ENCODE measurements around the gene KCNQ1.

KCNQ1 gene

DNA sequence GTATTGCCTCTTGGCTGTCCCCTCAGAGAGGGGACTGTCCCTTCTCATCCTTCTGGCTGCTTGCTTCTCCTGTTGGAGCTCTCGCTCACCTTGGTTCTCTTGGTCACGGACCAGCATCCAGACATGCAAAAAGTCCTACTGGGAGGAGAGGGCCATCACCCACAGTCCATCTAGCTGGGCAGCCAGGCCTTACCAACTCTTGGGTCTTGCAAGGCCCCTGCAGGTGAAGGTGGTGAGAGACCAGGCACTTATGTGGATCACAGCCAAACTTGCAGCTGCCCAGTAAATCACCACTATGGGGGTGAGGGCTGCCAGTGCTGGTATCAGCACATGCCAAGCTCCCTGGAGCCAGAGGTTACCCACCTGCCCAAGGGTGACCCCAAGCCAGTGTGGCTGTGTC is 218.7 kb downstream of the KCNQ1 start:
- Histone ChIP-seq H4K20me1 (ENCODE audit: insufficient read depth, low read length, poor library complexity, severe bottlenecking) (no peaks in the 10 kb centered on the region), H3K4me2 (ENCODE audit: low read depth, low read length, poor library complexity, severe bottlenecking) (no peak overlapping the region), H3K79me2 (ENCODE audit: insufficient read depth, low read length) (peaks cover 5% of the 10 kb centered on the region; the same call in 1 of the 2 replicates), H3K9me3 (ENCODE audit: insufficient read depth, low read depth, low read length) (peaks cover 23% of the 10 kb centered on the region), H2AFZ (ENCODE audit: low read length) (no peak overlapping the region), H3K27me3 (ENCODE audit: insufficient read depth, low read length, poor library complexity, severe bottlenecking) (no peaks in the 10 kb centered on the region), H3K9me2 (replicated peaks; ENCODE audit: low read depth, low read length) (no peaks in the 10 kb centered on the region), H3K4me3 (ENCODE audit: low read length, poor library complexity, severe bottlenecking) (no peak overlapping the region), H3K36me3 (ENCODE audit: insufficient read depth, low read length) (peaks cover 5% of the 10 kb centered on the region; the same call in 1 of the 2 replicates), H3K4me1 (ENCODE audit: insufficient read depth, low read length, poor library complexity, severe bottlenecking) (peaks cover 11% of the 10 kb centered on the region), H3F3A (ENCODE audit: low read depth) (no peaks in the 10 kb centered on the region), H3K9ac (ENCODE audit: low read depth, low read length, poor library complexity, severe bottlenecking) (no peak overlapping the region)
- TF ChIP-seq, protein P1, sequence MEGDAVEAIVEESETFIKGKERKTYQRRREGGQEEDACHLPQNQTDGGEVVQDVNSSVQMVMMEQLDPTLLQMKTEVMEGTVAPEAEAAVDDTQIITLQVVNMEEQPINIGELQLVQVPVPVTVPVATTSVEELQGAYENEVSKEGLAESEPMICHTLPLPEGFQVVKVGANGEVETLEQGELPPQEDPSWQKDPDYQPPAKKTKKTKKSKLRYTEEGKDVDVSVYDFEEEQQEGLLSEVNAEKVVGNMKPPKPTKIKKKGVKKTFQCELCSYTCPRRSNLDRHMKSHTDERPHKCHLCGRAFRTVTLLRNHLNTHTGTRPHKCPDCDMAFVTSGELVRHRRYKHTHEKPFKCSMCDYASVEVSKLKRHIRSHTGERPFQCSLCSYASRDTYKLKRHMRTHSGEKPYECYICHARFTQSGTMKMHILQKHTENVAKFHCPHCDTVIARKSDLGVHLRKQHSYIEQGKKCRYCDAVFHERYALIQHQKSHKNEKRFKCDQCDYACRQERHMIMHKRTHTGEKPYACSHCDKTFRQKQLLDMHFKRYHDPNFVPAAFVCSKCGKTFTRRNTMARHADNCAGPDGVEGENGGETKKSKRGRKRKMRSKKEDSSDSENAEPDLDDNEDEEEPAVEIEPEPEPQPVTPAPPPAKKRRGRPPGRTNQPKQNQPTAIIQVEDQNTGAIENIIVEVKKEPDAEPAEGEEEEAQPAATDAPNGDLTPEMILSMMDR (conservative IDR thresholded peaks at IDR 0.05; ENCODE audit: low read length): no peak

DNA sequence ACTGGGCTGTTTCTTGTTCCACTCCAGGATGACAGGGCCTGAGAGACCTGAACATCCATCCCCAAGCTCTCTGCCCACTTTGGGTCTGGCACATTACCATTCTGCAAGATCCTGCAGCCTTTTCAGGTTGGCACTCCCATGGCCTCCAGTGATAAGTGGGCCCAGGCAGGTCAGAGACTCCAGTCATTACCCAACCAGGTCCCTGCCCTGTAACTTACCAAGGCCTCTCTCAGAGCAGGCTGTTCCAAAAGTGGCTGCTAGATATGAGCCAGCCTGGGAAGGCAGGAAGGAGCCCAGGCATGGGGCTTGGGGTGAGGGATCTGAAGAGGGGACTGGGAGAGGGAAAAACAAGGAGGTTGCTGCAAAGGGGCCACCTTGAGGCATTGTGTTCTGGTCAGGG is 219.1 kb downstream of the KCNQ1 start:
- Histone ChIP-seq H2AFZ (ENCODE audit: low read length) (no peak overlapping the region), H3K4me2 (ENCODE audit: low read depth, low read length, poor library complexity, severe bottlenecking) (no peak overlapping the region), H3K9ac (ENCODE audit: low read depth, low read length, poor library complexity, severe bottlenecking) (no peak overlapping the region), H3F3A (ENCODE audit: low read depth) (no peaks in the 10 kb centered on the region), H3K4me1 (ENCODE audit: insufficient read depth, low read length, poor library complexity, severe bottlenecking) (peaks cover 15% of the 10 kb centered on the region), H3K9me3 (ENCODE audit: insufficient read depth, low read depth, low read length) (peaks cover 23% of the 10 kb centered on the region), H3K79me2 (ENCODE audit: insufficient read depth, low read length) (peaks cover 5% of the 10 kb centered on the region; the same call in 1 of the 2 replicates), H3K27me3 (ENCODE audit: insufficient read depth, low read length, poor library complexity, severe bottlenecking) (no peaks in the 10 kb centered on the region), H3K36me3 (ENCODE audit: insufficient read depth, low read length) (peaks cover 5% of the 10 kb centered on the region; the same call in 1 of the 2 replicates), H3K4me3 (ENCODE audit: low read length, poor library complexity, severe bottlenecking) (no peak overlapping the region), H3K9me2 (replicated peaks; ENCODE audit: low read depth, low read length) (no peaks in the 10 kb centered on the region), H4K20me1 (ENCODE audit: insufficient read depth, low read length, poor library complexity, severe bottlenecking) (no peaks in the 10 kb centered on the region)
- TF ChIP-seq EZH2phosphoT487 (IDR thresholded peaks at IDR 0.05; ENCODE audit: borderline replicate concordance): no peak
- TF ChIP-seq, protein P1 (conservative IDR thresholded peaks at IDR 0.05; ENCODE audit: low read length): no peak

DNA sequence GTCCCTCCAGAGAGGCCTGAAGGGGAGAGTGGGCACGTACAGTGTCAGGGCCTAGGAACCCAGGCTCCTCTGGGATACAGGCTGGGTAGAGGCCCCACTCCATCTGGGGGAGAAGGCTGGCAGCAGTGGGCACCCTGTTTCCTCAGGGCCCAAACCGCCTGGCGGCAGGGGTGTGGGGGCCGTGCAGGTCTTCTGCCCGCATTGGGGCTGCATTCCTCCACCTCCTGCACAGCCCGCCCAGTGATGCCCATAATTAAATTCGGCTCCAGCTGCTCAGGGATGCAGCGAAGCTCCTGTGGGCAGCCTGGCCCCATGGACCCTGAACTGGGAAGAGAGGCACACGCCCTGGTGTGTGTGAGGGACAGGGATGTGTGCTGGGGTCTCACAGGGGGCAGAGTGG is 219.6 kb downstream of the KCNQ1 start:
- Histone ChIP-seq H3K9me3 (ENCODE audit: insufficient read depth, low read depth, low read length) (peaks cover 19% of the 10 kb centered on the region), H3K36me3 (ENCODE audit: insufficient read depth, low read length) (peaks cover 5% of the 10 kb centered on the region; the same call in 1 of the 2 replicates), H3K27me3 (ENCODE audit: insufficient read depth, low read length, poor library complexity, severe bottlenecking) (no peaks in the 10 kb centered on the region), H3F3A (ENCODE audit: low read depth) (no peaks in the 10 kb centered on the region), H3K79me2 (ENCODE audit: insufficient read depth, low read length) (peaks cover 5% of the 10 kb centered on the region; the same call in 1 of the 2 replicates), H3K9me2 (replicated peaks; ENCODE audit: low read depth, low read length) (no peaks in the 10 kb centered on the region), H3K4me2 (ENCODE audit: low read depth, low read length, poor library complexity, severe bottlenecking) (no peak overlapping the region), H2AFZ (ENCODE audit: low read length) (no peak overlapping the region), H3K9ac (ENCODE audit: low read depth, low read length, poor library complexity, severe bottlenecking) (no peak overlapping the region), H4K20me1 (ENCODE audit: insufficient read depth, low read length, poor library complexity, severe bottlenecking) (no peaks in the 10 kb centered on the region), H3K4me1 (ENCODE audit: insufficient read depth, low read length, poor library complexity, severe bottlenecking) (peaks cover 15% of the 10 kb centered on the region), H3K4me3 (ENCODE audit: low read length, poor library complexity, severe bottlenecking) (no peak overlapping the region)
- TF ChIP-seq, protein P1 (conservative IDR thresholded peaks at IDR 0.05; ENCODE audit: low read length): no peak
- TF ChIP-seq EZH2phosphoT487 (IDR thresholded peaks at IDR 0.05; ENCODE audit: borderline replicate concordance): no peak

All from Loucy (cell line).